Loucy (cell line): Measurements from ENCODE around the gene GRB10.

Experiments used
- H2AFZ ChIP-seq: fragments of 200-600 bp; sonication (generic); 2 replicates; pipeline ENCODE4 v1.6.0; 2016; ENCODE audit warnings: antibody characterized with exemption, mild to moderate bottlenecking, low read length, moderate library complexity
- H3F3A ChIP-seq: fragments of 200-600 bp; 2 replicates; pipeline ENCODE4 v1.6.0; 2016; ENCODE audit warnings: antibody characterized with exemption, low read depth, mild to moderate bottlenecking
- H3K27me3 ChIP-seq: fragments of 200-600 bp; sonication (generic); 2 replicates; pipeline ENCODE4 v1.6.1; 2014; ENCODE audit warnings: low read length, mild to moderate bottlenecking; ENCODE audit not compliant: insufficient read depth, poor library complexity, severe bottlenecking
- H3K36me3 ChIP-seq: fragments of 200-600 bp; sonication (generic); 2 replicates; pipeline ENCODE4 v1.6.1; 2016; ENCODE audit warnings: low read length; ENCODE audit not compliant: insufficient read depth
- H3K4me1 ChIP-seq: fragments of 200-600 bp; sonication (generic); 2 replicates; pipeline ENCODE4 v1.5.1; 2014; ENCODE audit warnings: low read length, mild to moderate bottlenecking; ENCODE audit not compliant: insufficient read depth, poor library complexity, severe bottlenecking
- H3K4me2 ChIP-seq: fragments of 200-600 bp; sonication (generic); 2 replicates; pipeline ENCODE4 v1.6.0; 2014; ENCODE audit warnings: antibody characterized with exemption, low read length, low read depth, mild to moderate bottlenecking; ENCODE audit not compliant: poor library complexity, severe bottlenecking
- H3K4me3 ChIP-seq: fragments of 200-600 bp; sonication (generic); 2 replicates; pipeline ENCODE4 v1.5.1; 2014; ENCODE audit warnings: low read length, mild to moderate bottlenecking, mixed read lengths; ENCODE audit not compliant: poor library complexity, severe bottlenecking
- H3K79me2 ChIP-seq: fragments of 200-600 bp; sonication (generic); 2 replicates; pipeline ENCODE4 v1.6.1; 2014; ENCODE audit warnings: low read length; ENCODE audit not compliant: insufficient read depth
- H3K9ac ChIP-seq: fragments of 200-600 bp; sonication (generic); 2 replicates; pipeline ENCODE4 v1.6.0; 2014; ENCODE audit warnings: mild to moderate bottlenecking, low read depth, low read length, moderate library complexity; ENCODE audit not compliant: poor library complexity, severe bottlenecking
- H3K9me2 ChIP-seq: fragments of 200-600 bp; sonication (generic); replicated peaks from 2 replicates; pipeline ENCODE4 v1.6.1; 2016; ENCODE audit warnings: low read depth, low read length, mixed read lengths
- H3K9me3 ChIP-seq: fragments of 200-600 bp; sonication (generic); 2 replicates; pipeline ENCODE4 v1.6.1; 2014; ENCODE audit warnings: mild to moderate bottlenecking, antibody characterized with exemption, low read length, low read depth; ENCODE audit not compliant: insufficient read depth
- H4K20me1 ChIP-seq: fragments of 200-600 bp; sonication (generic); 2 replicates; pipeline ENCODE4 v1.6.0; 2014; ENCODE audit warnings: antibody characterized with exemption, low read length, mild to moderate bottlenecking; ENCODE audit not compliant: insufficient read depth, poor library complexity, severe bottlenecking
- EZH2phosphoT487 ChIP-seq: fragments of 200-600 bp; IDR thresholded peaks from 2 replicates; pipeline ENCODE4 v1.6.1; 2018; ENCODE audit warnings: antibody characterized with exemption, mild to moderate bottlenecking, moderate library complexity, borderline replicate concordance
- TF ChIP-seq, protein P1 (sequence below): fragments of 200-600 bp; sonication (generic); conservative IDR thresholded peaks from 2 replicates; pipeline ENCODE4 v1.5.1; 2014; ENCODE audit warnings: mild to moderate bottlenecking, antibody characterized with exemption, low read length

Gene GRB10

DNA sequence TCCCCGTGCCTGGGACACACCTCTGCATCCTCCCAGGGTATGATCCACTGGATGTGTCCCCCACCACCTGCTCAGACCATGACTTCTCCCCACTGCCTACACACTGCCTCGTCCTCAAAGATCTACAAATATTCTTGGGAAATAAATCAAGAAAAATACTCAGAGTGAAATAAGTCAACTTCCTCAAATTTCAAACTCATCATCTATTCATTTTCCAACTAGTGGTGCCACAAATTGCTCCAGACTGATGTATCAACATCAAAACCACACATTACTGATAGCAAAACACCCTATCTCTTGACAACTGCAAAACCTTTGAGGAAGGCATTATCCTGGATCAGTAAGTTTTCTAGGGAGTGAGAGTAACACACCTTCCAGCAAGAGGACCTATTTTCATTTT lies 87.7 kb downstream of the GRB10 start:
- no peak overlapping the region for H3K4me3 ChIP-seq
- TF ChIP-seq, protein P1, sequence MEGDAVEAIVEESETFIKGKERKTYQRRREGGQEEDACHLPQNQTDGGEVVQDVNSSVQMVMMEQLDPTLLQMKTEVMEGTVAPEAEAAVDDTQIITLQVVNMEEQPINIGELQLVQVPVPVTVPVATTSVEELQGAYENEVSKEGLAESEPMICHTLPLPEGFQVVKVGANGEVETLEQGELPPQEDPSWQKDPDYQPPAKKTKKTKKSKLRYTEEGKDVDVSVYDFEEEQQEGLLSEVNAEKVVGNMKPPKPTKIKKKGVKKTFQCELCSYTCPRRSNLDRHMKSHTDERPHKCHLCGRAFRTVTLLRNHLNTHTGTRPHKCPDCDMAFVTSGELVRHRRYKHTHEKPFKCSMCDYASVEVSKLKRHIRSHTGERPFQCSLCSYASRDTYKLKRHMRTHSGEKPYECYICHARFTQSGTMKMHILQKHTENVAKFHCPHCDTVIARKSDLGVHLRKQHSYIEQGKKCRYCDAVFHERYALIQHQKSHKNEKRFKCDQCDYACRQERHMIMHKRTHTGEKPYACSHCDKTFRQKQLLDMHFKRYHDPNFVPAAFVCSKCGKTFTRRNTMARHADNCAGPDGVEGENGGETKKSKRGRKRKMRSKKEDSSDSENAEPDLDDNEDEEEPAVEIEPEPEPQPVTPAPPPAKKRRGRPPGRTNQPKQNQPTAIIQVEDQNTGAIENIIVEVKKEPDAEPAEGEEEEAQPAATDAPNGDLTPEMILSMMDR = no peak
- TF ChIP-seq EZH2phosphoT487 = no peak
- H3K27me3 ChIP-seq = no peaks in the 10 kb centered on the region
- H2AFZ ChIP-seq = no peak overlapping the region
- no peaks in the 10 kb centered on the region for H3K4me1 ChIP-seq
- no peaks in the 10 kb centered on the region for H3K36me3 ChIP-seq
- no peaks in the 10 kb centered on the region for H3K9me2 ChIP-seq
- no peak overlapping the region for H3K9ac ChIP-seq
- H4K20me1 ChIP-seq = no peaks in the 10 kb centered on the region
- H3K79me2 ChIP-seq = no peaks in the 10 kb centered on the region
- no peak overlapping the region for H3K4me2 ChIP-seq
- no peaks in the 10 kb centered on the region for H3K9me3 ChIP-seq
- no peaks in the 10 kb centered on the region for H3F3A ChIP-seq

DNA sequence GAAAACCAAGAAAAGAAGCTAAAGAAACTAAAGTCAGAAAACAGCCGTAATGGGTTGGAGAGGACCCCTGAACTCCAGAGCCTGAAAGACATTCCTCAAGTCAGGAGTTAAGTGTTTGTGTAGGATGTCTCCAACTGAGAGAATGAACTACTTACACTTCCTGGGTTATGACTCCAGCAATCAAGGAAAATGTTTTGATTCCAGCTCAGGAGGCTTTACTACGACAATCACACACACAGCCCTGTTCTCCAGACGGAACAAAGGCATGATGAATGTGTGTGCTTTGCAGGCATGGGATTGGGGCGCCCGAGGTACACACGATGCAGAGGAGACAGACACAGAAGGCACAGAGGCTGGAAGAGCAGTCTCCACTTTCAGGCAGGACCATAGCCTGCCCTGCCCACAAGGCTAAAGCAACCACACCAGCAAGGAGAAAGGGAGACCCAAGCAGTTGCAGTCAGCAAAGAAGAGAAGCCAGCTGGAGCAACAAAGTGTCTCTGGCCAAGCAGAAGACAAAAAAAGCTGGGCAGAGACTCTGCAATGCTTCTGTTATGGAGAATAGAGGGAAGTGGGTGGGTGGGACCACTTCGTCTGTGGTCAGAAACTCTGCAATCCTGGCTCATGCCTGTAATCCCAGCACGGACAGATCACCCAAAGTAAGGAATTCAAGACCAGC lies 89.1 kb downstream of the GRB10 start:
- no peaks in the 10 kb centered on the region for H3K36me3 ChIP-seq
- no peaks in the 10 kb centered on the region for H4K20me1 ChIP-seq
- no peak overlapping the region for H3K4me2 ChIP-seq
- H3K4me1 ChIP-seq = no peaks in the 10 kb centered on the region
- TF ChIP-seq, protein P1 = no peak
- no peak for TF ChIP-seq EZH2phosphoT487
- H3K4me3 ChIP-seq = no peak overlapping the region
- no peaks in the 10 kb centered on the region for H3K27me3 ChIP-seq
- H3K79me2 ChIP-seq = no peaks in the 10 kb centered on the region
- H3K9me2 ChIP-seq = no peaks in the 10 kb centered on the region
- H3F3A ChIP-seq = no peaks in the 10 kb centered on the region
- no peak overlapping the region for H2AFZ ChIP-seq
- H3K9ac ChIP-seq = no peak overlapping the region
- no peaks in the 10 kb centered on the region for H3K9me3 ChIP-seq

DNA sequence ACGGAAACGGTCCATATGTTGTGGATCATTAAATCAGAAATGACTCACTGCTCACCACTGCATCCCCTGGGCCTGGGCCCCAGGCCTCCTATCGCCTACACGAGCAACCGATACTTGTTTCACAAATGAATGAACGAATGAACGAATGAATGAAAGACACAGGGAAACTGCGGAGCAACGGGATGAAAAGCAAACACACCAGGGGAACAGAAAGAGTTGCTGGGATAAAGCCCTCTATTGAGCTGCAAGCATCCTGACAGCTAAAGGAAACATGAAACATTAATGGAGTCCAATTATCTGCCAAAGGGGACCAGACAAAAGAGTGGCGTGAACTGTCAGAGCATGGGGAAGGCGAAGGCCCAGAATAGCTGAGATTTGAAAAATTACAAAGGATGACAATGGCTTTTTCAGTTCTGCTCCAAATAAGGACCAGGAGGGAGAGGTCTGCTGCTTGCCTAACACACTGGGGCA lies 92.1 kb downstream of the GRB10 start:
- Histone ChIP-seq H3K4me1 (peaks cover 9% of the 10 kb centered on the region), H4K20me1 (no peaks in the 10 kb centered on the region), H3K36me3 (no peaks in the 10 kb centered on the region), H3K9me2 (no peaks in the 10 kb centered on the region), H3K9ac (no peak overlapping the region), H3K4me2 (no peak overlapping the region), H3K79me2 (no peaks in the 10 kb centered on the region), H3K27me3 (no peaks in the 10 kb centered on the region), H2AFZ (no peak overlapping the region), H3K4me3 (no peak overlapping the region), H3F3A (no peaks in the 10 kb centered on the region), H3K9me3 (no peaks in the 10 kb centered on the region)
- TF ChIP-seq, protein P1 = no peak
- TF ChIP-seq EZH2phosphoT487 = no peak
